ENCODE data around the gene RDH13. TPM values are rescaled to one million over a fixed set of nuclear protein-coding genes. Genes with fewer than 3 reads are reported as not detected.

Gene RDH13
- total and polyA plus RNA-seq, 2 experiments from 2014 or later: 6.4 to 7.8 TPM

- Histone ChIP-seq H3K79me2 (ENCODE audit: insufficient read depth) (no peaks in the 10 kb centered on the region), H3K27ac (no peak overlapping the region), H3K9me2 (ENCODE audit: insufficient read depth) (no peaks in the 10 kb centered on the region), H3K4me3 (peak overlapping the region; percentile 40), H3K9ac (no peak overlapping the region), H4K20me1 (ENCODE audit: insufficient read depth) (no peaks in the 10 kb centered on the region), H3K9me3 (ENCODE audit: low read depth) (no peaks in the 10 kb centered on the region), H3K4me1 (ENCODE audit: insufficient read depth) (no peaks in the 10 kb centered on the region), H3K4me2 (ENCODE audit: unreplicated experiment) (peak overlapping the region; percentile 73), H3K27me3 (replicated peaks; ENCODE audit: insufficient read depth) (peaks cover 68% of the 10 kb centered on the region), H3K36me3 (ENCODE audit: low read depth) (no peaks in the 10 kb centered on the region), H3F3A (ENCODE audit: insufficient read depth) (no peaks in the 10 kb centered on the region), H2AFZ (peak overlapping the region; percentile 50; the same call in 1 of the 2 replicates)
- WGBS, 2 experiments (ENCODE audit: low coverage in 1 of 2, low lambda C conversion rate in 2 of 2, missing lambda C conversion rate in 2 of 2): 3 to 5% methylated on average over 41 to 60 of the region's 60 CpGs
- TF ChIP-seq EZH2phosphoT487 (IDR thresholded peaks at IDR 0.05; ENCODE audit: insufficient read depth, low read depth): 0 out of 2 replicates have a peak, but pooled peaks have one; percentile 25
- peak; percentile 61 for TF ChIP-seq EZH2 (IDR thresholded peaks at IDR 0.05; ENCODE audit: insufficient read depth, poor library complexity, severe bottlenecking)
- peak; percentile 58 for DNase-seq
- in situ Hi-C loops (cut with MboI): no loop called here
Measured at GRCh38 chr19:55080968-55081769, 18.2 kb upstream of the RDH13 start.

- H2AFZ ChIP-seq: peak overlapping the region; percentile 60
- TF ChIP-seq EZH2phosphoT487 (IDR thresholded peaks at IDR 0.05; ENCODE audit: insufficient read depth, low read depth): no peak
- no peaks in the 10 kb centered on the region for H3K36me3 ChIP-seq (ENCODE audit: low read depth)
- no peak overlapping the region for H3K9ac ChIP-seq
- peak; percentile 78 for DNase-seq
- no peak overlapping the region for H3K27ac ChIP-seq
- WGBS, 2 experiments (ENCODE audit: low coverage in 1 of 2, low lambda C conversion rate in 2 of 2, missing lambda C conversion rate in 2 of 2): 6% methylated on average over 48 to 55 of the region's 55 CpGs
- H3K79me2 ChIP-seq (ENCODE audit: insufficient read depth): no peaks in the 10 kb centered on the region
- H3K27me3 ChIP-seq (replicated peaks; ENCODE audit: insufficient read depth): peaks cover 60% of the 10 kb centered on the region
- H4K20me1 ChIP-seq (ENCODE audit: insufficient read depth): no peaks in the 10 kb centered on the region
- in situ Hi-C loops (cut with MboI): no loop called here
- no peaks in the 10 kb centered on the region for H3K4me1 ChIP-seq (ENCODE audit: insufficient read depth)
- H3K9me3 ChIP-seq (ENCODE audit: low read depth): no peaks in the 10 kb centered on the region
- H3K4me3 ChIP-seq: peak overlapping the region; percentile 41; the same call in 1 of the 2 replicates
- no peaks in the 10 kb centered on the region for H3F3A ChIP-seq (ENCODE audit: insufficient read depth)
- H3K9me2 ChIP-seq (ENCODE audit: insufficient read depth): no peaks in the 10 kb centered on the region
- peak overlapping the region; percentile 73 for H3K4me2 ChIP-seq (ENCODE audit: unreplicated experiment)
Measured at GRCh38 chr19:55080121-55080967, 17.4 kb upstream of the RDH13 start.

- Histone ChIP-seq H3K27me3 (replicated peaks; ENCODE audit: insufficient read depth) (peaks cover 52% of the 10 kb centered on the region), H3K9ac (no peak overlapping the region), H3F3A (ENCODE audit: insufficient read depth) (no peaks in the 10 kb centered on the region), H3K9me2 (ENCODE audit: insufficient read depth) (no peaks in the 10 kb centered on the region), H3K9me3 (ENCODE audit: low read depth) (no peaks in the 10 kb centered on the region), H4K20me1 (ENCODE audit: insufficient read depth) (no peaks in the 10 kb centered on the region), H3K27ac (no peak overlapping the region), H3K79me2 (ENCODE audit: insufficient read depth) (no peaks in the 10 kb centered on the region), H3K4me2 (ENCODE audit: unreplicated experiment) (no peak overlapping the region), H3K4me1 (ENCODE audit: insufficient read depth) (no peaks in the 10 kb centered on the region), H3K36me3 (ENCODE audit: low read depth) (no peaks in the 10 kb centered on the region), H3K4me3 (no peak overlapping the region), H2AFZ (0 out of 2 replicates have a peak overlapping the region, but pooled peaks have one; percentile 60)
- in situ Hi-C loops (cut with MboI): no loop called here
- TF ChIP-seq EZH2 (IDR thresholded peaks at IDR 0.05; ENCODE audit: insufficient read depth, poor library complexity, severe bottlenecking) (no peak), EZH2phosphoT487 (IDR thresholded peaks at IDR 0.05; ENCODE audit: insufficient read depth, low read depth) (no peak)
- DNase-seq: no peak
- WGBS, 2 experiments (ENCODE audit: low coverage in 1 of 2, low lambda C conversion rate in 2 of 2, missing lambda C conversion rate in 2 of 2): 47 to 54% methylated on average over 18 to 19 of the region's 19 CpGs
Measured at GRCh38 chr19:55079400-55080038, 16.6 kb upstream of the RDH13 start.

- H3K27ac ChIP-seq: no peak overlapping the region
- DNase-seq: no peak
- H4K20me1 ChIP-seq (ENCODE audit: insufficient read depth): no peaks in the 10 kb centered on the region
- H3F3A ChIP-seq (ENCODE audit: insufficient read depth): no peaks in the 10 kb centered on the region
- H3K9me3 ChIP-seq (ENCODE audit: low read depth): no peaks in the 10 kb centered on the region
- 49 to 53% methylated on average over 5 of the region's 5 CpGs for WGBS, 2 experiments (ENCODE audit: low coverage in 1 of 2, low lambda C conversion rate in 2 of 2, missing lambda C conversion rate in 2 of 2)
- no peak overlapping the region for H2AFZ ChIP-seq
- no peaks in the 10 kb centered on the region for H3K4me1 ChIP-seq (ENCODE audit: insufficient read depth)
- no peak overlapping the region for H3K4me2 ChIP-seq (ENCODE audit: unreplicated experiment)
- no peaks in the 10 kb centered on the region for H3K9me2 ChIP-seq (ENCODE audit: insufficient read depth)
- H3K27me3 ChIP-seq (replicated peaks; ENCODE audit: insufficient read depth): peaks cover 46% of the 10 kb centered on the region
- in situ Hi-C loops (cut with MboI): no loop called here
- no peak overlapping the region for H3K4me3 ChIP-seq
- no peak overlapping the region for H3K9ac ChIP-seq
- H3K36me3 ChIP-seq (ENCODE audit: low read depth): no peaks in the 10 kb centered on the region
- no peak for TF ChIP-seq EZH2phosphoT487 (IDR thresholded peaks at IDR 0.05; ENCODE audit: insufficient read depth, low read depth)
- TF ChIP-seq EZH2 (IDR thresholded peaks at IDR 0.05; ENCODE audit: insufficient read depth, poor library complexity, severe bottlenecking): no peak
- H3K79me2 ChIP-seq (ENCODE audit: insufficient read depth): no peaks in the 10 kb centered on the region
Measured at GRCh38 chr19:55078996-55079395, 16.0 kb upstream of the RDH13 start.
